GM12891 (cell line): Measurements from ENCODE around the gene PLCE1.

Source experiments
- POLR2A ChIP-seq: IDR thresholded peaks from 2 replicates; pipeline ENCODE4 v1.6.1; 2011; ENCODE audit warnings: low read depth, low read length, control low read depth
- POLR2AphosphoS5 ChIP-seq: IDR thresholded peaks from 2 replicates; pipeline ENCODE4 v1.6.1; 2011; ENCODE audit warnings: low read depth, low read length, control low read depth
- SPI1 ChIP-seq: IDR thresholded peaks from 2 replicates; pipeline ENCODE4 v1.6.1; 2011; ENCODE audit warnings: low read depth, low read length, control low read depth
- TAF1 ChIP-seq: IDR thresholded peaks from 2 replicates; pipeline ENCODE4 v1.6.1; 2011; ENCODE audit warnings: low read depth, low read length, control low read depth

DNA sequence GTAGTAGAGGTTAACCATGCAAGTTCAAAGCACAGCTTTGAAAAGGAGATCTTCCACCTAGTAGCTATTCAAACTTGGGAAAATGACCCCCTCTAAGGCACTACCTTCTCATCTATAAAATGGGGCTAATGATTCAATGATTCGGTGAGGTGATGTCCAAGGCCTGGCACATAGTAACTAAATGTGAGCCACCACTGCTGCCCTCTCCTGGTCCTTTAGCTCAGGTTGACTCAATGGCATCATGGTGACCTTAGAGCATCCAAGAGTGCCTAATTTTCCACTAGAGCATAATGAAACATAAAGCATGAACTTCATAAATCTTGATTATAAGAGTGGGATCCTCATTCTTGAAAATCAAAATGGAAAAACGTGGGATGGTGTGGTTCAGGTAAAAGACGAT is 16.3 kb upstream of the PLCE1 start:
- no peak for TF ChIP-seq POLR2A
- TF ChIP-seq POLR2AphosphoS5 = no peak
- TF ChIP-seq TAF1 = no peak
- no peak for TF ChIP-seq SPI1
